K562 (cell line): ENCODE data around the gene TASP1. TPM values are rescaled to one million over a fixed set of nuclear protein-coding genes. Genes with fewer than 3 reads are reported as not detected.
A peak's percentile ranks its signal among the peaks of the same experiment; 100 is the strongest.
"Not testable (repeated sequence)": the region's sequence is repeated elsewhere in the genome, so short reads cannot be mapped to it uniquely, and the experiment has no call there.

Source experiments
- ATAC-seq: fragments of 200-7000 bp; cut with Tn5 transposase; 3 replicates; pipeline ENCODE4 v1.9.1; 2020; ENCODE audit warnings: moderate library complexity
- BruUV-seq: library from RNA; stranded (reverse); fragments of 400-500 nt; replicated peaks from 2 replicates; lab custom pipeline; 2021; lab: Mats Ljungman, UMichigan
- CTCF ChIA-PET: fragments of 300-600 bp; formaldehyde crosslinking; extraction: SDS; loops from one replicate; lab custom pipeline; 2021; ENCODE audit warnings: low intra/inter-chr PET ratio; lab: Yijun Ruan, JAX
- POLR2A ChIA-PET: fragments of 300-600, 350-650 bp; sonication (Branson Sonifier 250); formaldehyde crosslinking; extraction: SDS; loops from one replicate; lab custom pipeline; 2021; ENCODE audit warnings: antibody characterized with exemption, inconsistent platforms; lab: Yijun Ruan, JAX
- DNase-seq, 4 experiments: peaks; one replicate each; pipeline versions ENCODE4 v3.0.0 to v3.0.0-alpha.2; 2011 to 2018; ENCODE audit warnings: low spot score in 3 of 4, mixed read lengths in 3 of 4; ENCODE audit errors: extremely low read depth in 1 of 4
- FAIRE-seq: peaks from 2 replicates; lab custom pipeline; 2011; peaks lifted over from hg19 to GRCh38; lab: Jason Lieb, UNC
- H2AFZ ChIP-seq: 2 replicates; pipeline ENCODE4 v1.6.0; 2011; ENCODE audit warnings: low read depth, low read length, control low read depth, inconsistent platforms
- H3K27ac ChIP-seq: fragments of 200-600 bp; 3 replicates; pipeline ENCODE4 v1.8.0; 2011; ENCODE audit warnings: low read depth, mild to moderate bottlenecking, control low read depth, inconsistent platforms, low read length, moderate library complexity, mixed read lengths; ENCODE audit errors: extremely low read depth
- H3K27me3 ChIP-seq, 2 experiments: fragments of 300-600 bp in 1 of 2; 2 replicates in 1 of 2; 3 replicates in 1 of 2; pipeline versions ENCODE4 v1.6.0 to v1.8.0; 2011; ENCODE audit warnings: inconsistent platforms in 2 of 2, low read length in 2 of 2, mild to moderate bottlenecking in 1 of 2, mixed read lengths in 1 of 2, moderate library complexity in 1 of 2; ENCODE audit not compliant: control insufficient read depth in 2 of 2, insufficient read depth in 2 of 2
- H3K36me3 ChIP-seq: fragments of 300-600 bp; 3 replicates; pipeline ENCODE4 v1.8.0; 2011; ENCODE audit warnings: mild to moderate bottlenecking, low read length, inconsistent platforms; ENCODE audit not compliant: control insufficient read depth, insufficient read depth
- H3K4me1 ChIP-seq, 2 experiments: fragments of 200-600 bp in 1 of 2; replicated peaks in 1 of 2; 2 replicates in 1 of 2; 3 replicates in 1 of 2; pipeline versions ENCODE4 v1.5.1 to v1.8.0; 2011; ENCODE audit warnings: inconsistent platforms in 2 of 2, low read length in 2 of 2, mild to moderate bottlenecking in 1 of 2, mixed read lengths in 1 of 2, moderate library complexity in 1 of 2; ENCODE audit not compliant: control insufficient read depth in 2 of 2, insufficient read depth in 2 of 2
- H3K4me2 ChIP-seq: 2 replicates; pipeline ENCODE4 v1.6.1; 2011; ENCODE audit warnings: low read length, control low read depth, inconsistent platforms, mixed read lengths; ENCODE audit not compliant: insufficient read depth
- H3K4me3 ChIP-seq: fragments of 200-600 bp; sonication (generic), shearing (Covaris generic); 2 replicates; pipeline ENCODE4 v1.5.1; 2016; ENCODE audit warnings: control low read depth, inconsistent platforms
- H3K79me2 ChIP-seq: fragments of 200-600 bp; 3 replicates; pipeline ENCODE4 v1.8.0; 2011; ENCODE audit warnings: low read length, inconsistent platforms; ENCODE audit not compliant: control insufficient read depth, insufficient read depth
- H3K9ac ChIP-seq, 2 experiments: 2 replicates each; pipeline versions ENCODE4 v1.6.0 to v1.6.1; 2011; ENCODE audit warnings: low read depth in 2 of 2, low read length in 2 of 2, control low read depth in 1 of 2, inconsistent platforms in 1 of 2, mild to moderate bottlenecking in 1 of 2, mixed read lengths in 1 of 2; ENCODE audit not compliant: insufficient read depth in 1 of 2
- H3K9me1 ChIP-seq: one replicate; pipeline ENCODE4 v1.6.0; 2011; ENCODE audit warnings: inconsistent platforms, mild to moderate bottlenecking, low read length, moderate library complexity; ENCODE audit not compliant: control insufficient read depth, insufficient read depth
- H3K9me3 ChIP-seq: replicated peaks from 2 replicates; pipeline ENCODE4 v1.5.1; 2011; ENCODE audit warnings: low read depth, low read length, inconsistent platforms; ENCODE audit not compliant: control insufficient read depth, insufficient read depth
- H4K20me1 ChIP-seq: replicated peaks from 2 replicates; pipeline ENCODE4 v1.6.1; 2011; ENCODE audit warnings: low read length, inconsistent platforms, mixed read lengths; ENCODE audit not compliant: control insufficient read depth, insufficient read depth
- ZNF316 ChIP-seq: fragments of 450-650 bp; IDR thresholded peaks from 2 replicates; pipeline ENCODE4 v1.6.1; 2016
- WGBS: fragments of 100-300 bp; shearing (Covaris generic); methylation state at CpG from one replicate; pipeline ENCODE4 v1.1.6; 2016; ENCODE audit warnings: low coverage, mixed read lengths; ENCODE audit not compliant: insufficient coverage; ENCODE audit errors: missing lambda C conversion rate; 5-methylcytosine and 5-hydroxymethylcytosine counted together
- in situ Hi-C: fragments of 300-500 bp; cut with MboI; formaldehyde crosslinking; loops from 4 replicates; pipeline ENCODE4 v1.15.0; 2018; ENCODE audit warnings: inconsistent platforms, mixed read lengths
- intact Hi-C: fragments of 100-400 bp; cut with micrococcal nuclease; formaldehyde crosslinking; loops from 2 replicates; pipeline ENCODE4 v1.14.2; 2022
- polyA plus RNA-seq, 8 experiments: library from polyadenylated mRNA; depleted of rRNA in 4 of 8; stranded (reverse) in 5 of 8; unstranded in 3 of 8; fragments of >200 nt; fragmentation: Nextera tagmentation in 2 of 8; fragmentation: Illumina TruSeq in 1 of 8; extraction: Ambion mirVana in 2 of 8; extraction: Trizol in 1 of 8; gene quantifications; 2 replicates each; pipeline versions ENCODE4 v1.2.1 to v1.2.3, GENCODE V29; 2011 to 2014; ENCODE audit warnings: inconsistent platforms in 1 of 8, missing spikeins in 1 of 8
- total RNA-seq, 7 experiments: library from RNA; depleted of rRNA in 6 of 7; stranded (reverse); fragments of >200 nt in 6 of 7; fragmentation: Illumina TruSeq in 2 of 7; extraction: Trizol in 2 of 7; gene quantifications; 2 replicates each; pipeline versions ENCODE4 v1.2.1 to v1.2.3, GENCODE V29; 2011 to 2021; ENCODE audit warnings: low replicate concordance in 1 of 7

The TASP1 gene
- total and polyA plus RNA-seq, 9 of the 15 experiments (the other 6 are each of a cell fraction or from before 2014, with no cell fraction given) = 3.7 to 10.6 (median 6.4) TPM

DNA sequence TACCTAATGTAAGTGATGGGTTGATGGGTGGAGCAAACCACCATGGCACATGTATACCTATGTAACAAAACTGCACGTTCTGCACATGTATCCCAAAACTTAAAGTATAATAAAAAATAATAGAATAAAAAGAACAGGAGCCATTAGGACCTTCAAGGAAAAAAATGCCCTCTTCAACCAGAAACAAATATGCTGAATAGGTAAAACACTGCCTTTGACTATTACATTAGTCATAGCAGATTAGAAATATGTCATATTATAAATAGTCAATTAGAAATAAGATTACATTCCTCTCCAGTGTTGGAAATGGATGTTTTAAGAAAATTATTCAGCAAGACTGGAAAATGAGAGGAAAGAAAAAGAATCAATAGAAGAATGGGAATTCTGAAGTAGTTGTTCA is 153.7 kb downstream of the TASP1 start:
- DNase-seq, H3K36me3 ChIP-seq, FAIRE-seq, H3K4me2 ChIP-seq, H3K27ac ChIP-seq, H3K9me1 ChIP-seq, POLR2A ChIA-PET, H3K9me3 ChIP-seq, H3K4me1 ChIP-seq, CTCF ChIA-PET, in situ Hi-C loops, ATAC-seq, H3K9ac ChIP-seq, H3K4me3 ChIP-seq, H4K20me1 ChIP-seq, BruUV-seq, H3K79me2 ChIP-seq, intact Hi-C loops, H2AFZ ChIP-seq, H3K27me3 ChIP-seq: not testable (repeated sequence)
- WGBS = 75% methylated on average over 1 of the region's 1 CpG
- peak; percentile 46; the same call in 1 of the 2 replicates for TF ChIP-seq ZNF316

DNA sequence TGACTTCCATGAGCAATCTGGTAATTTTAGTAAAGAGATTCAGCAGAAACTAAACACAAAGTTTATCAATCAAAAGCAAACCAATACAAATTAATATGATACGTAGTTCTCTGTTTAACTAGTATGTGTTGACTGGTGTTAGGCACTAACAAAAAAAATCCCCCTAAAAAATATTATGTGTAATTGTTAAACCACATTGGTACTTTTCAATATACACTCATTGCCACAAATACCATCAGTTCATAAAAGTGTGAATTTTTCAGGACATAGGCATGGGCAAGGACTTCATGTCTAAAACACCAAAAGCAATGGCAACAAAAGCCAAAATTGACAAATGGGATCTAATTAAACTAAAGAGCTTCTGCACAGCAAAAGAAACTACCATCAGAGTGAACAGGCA is 155.3 kb downstream of the TASP1 start:
- H3K27me3 ChIP-seq, H4K20me1 ChIP-seq, POLR2A ChIA-PET, H3K79me2 ChIP-seq, H3K9me1 ChIP-seq, ATAC-seq, H3K4me2 ChIP-seq, intact Hi-C loops, H3K9ac ChIP-seq, H3K4me1 ChIP-seq, CTCF ChIA-PET, H3K36me3 ChIP-seq, H3K4me3 ChIP-seq, DNase-seq, in situ Hi-C loops, H3K9me3 ChIP-seq, FAIRE-seq, H2AFZ ChIP-seq, BruUV-seq, H3K27ac ChIP-seq: not testable (repeated sequence)
- WGBS = 90% methylated on average over 1 of the region's 1 CpG
